DMS153 (cell line): ENCODE measurements around the gene TSPAN12.
A peak's percentile ranks its signal among the peaks of the same experiment; 100 is the strongest.
"Not testable (repeated sequence)": the region's sequence is repeated elsewhere in the genome, so short reads cannot be mapped to it uniquely, and the experiment has no call there.

Source experiments
- DNase-seq: peaks from one replicate; lab custom pipeline; 2025; lab: John Stamatoyannopoulos, UW

TSPAN12 gene

GRCh38 chr7:120857588-120858573 is at the start of gene TSPAN12:
TSPAN12 (minus strand) TSS chr7:120858144; CDS start chr7:120856763, 1,381 bp downstream.
- DNase-seq, result peak; percentile 60

- DNase-seq, result no peak
Observed at GRCh38 chr7:120898715-120899499, 41.0 kb upstream of the TSPAN12 start.

DNA sequence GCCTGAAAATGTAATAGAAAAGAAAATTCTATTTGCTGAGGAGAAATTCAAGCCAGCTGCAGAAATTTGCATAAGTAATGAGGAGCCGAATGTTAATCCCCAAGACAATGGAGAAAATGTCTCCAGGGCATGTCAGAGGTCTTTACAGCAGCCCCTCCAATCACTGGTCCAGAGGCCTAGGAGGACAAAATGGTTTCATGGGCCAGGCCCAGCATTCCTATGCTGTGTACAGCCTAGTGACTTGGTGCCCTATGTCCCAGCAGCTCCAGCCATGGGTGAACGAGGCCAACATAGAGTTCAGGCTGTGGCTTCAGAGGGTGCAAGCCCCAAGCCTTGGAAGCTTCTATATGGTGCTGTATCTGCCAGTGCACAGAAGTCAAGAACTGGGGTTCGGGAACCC is 37.3 kb upstream of the TSPAN12 start:
- not testable (repeated sequence) for DNase-seq

- not testable (repeated sequence) for DNase-seq
Observed at GRCh38 chr7:120885602-120886001, 27.7 kb upstream of the TSPAN12 start.

GRCh38 chr7:120877701-120878100 is 19.8 kb upstream of the TSPAN12 start:
- DNase-seq, result no peak

DNA sequence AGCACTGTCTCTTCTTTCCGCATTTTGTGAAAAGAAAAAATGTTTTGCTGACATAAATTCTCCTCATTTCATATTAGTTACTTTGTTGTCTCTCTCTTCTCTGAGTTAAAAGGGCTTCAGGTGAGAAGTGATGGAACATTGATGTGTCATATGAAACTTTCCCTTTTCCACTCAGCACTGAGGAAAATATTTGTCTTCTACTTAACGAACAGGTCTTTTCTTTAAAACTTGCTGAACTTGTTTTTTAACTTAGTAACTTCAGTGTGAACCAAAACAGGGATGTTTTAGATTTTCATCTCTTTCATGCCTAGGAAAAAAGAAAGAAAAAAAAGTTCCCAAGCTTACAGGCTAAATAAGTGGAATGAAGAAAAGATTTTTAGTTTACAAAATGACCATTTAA is 19.0 kb upstream of the TSPAN12 start:
- no peak for DNase-seq

GRCh38 chr7:120874722-120875121 is 16.8 kb upstream of the TSPAN12 start:
- no peak for DNase-seq

DNA sequence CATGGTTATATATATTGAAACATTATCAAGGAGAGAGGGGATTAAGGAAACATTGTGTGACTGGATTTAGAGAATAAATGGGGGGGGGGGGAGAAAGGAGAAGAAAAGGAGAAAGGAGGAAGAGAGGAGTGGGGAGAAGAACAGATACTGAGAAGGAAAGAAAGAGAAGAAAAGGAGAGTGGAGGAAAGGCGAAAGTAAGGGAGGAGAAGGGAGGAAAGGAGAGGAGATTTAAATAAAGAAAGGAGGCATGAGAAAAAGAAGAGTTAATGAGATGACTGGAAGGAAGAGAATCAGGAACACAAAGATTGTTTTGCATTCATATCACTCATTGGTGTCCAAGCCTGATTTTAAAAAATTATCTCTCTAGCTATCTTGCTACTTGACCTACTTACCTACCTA is 16.1 kb upstream of the TSPAN12 start:
- DNase-seq, result no peak

DNA sequence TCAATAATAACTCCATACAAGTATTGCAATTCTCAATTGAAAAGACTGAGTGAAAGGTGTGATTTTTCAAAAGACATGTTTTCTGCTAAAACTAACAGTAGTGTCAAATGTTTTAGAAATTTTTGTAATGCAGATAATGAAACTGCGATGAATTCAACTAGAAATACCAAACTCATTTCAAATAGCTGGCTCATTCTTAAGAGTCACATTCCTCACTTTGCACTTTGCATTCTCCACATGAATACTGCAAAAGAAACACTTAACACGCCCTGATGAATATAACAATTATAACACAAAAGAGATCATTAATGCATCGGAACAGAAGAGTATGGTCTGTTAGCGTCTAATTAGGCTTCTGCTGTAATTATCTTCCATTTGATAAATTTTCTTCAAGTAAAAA is 15.5 kb upstream of the TSPAN12 start:
- DNase-seq, result no peak

DNA sequence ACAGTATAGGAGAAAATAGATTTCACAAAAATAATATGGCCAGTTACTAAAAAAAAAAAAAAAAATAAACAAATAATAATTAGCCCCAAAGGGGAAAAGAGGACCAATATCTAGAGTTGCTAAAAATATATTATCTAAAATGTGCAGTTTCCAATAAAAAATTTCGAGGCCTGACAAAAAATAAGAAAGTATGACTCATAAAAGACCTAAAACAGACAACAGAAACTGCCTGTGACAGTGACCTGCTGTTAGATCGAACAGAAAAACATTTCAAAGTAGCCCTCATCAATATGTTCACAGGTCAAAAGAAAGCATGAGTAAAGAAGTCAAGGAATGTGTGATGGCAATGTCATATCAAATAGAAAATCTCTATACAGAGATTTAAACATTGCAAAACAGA is 11.8 kb upstream of the TSPAN12 start:
- no peak for DNase-seq

GRCh38 chr7:120867932-120868331 is 10.0 kb upstream of the TSPAN12 start:
- DNase-seq, result no peak

DNA sequence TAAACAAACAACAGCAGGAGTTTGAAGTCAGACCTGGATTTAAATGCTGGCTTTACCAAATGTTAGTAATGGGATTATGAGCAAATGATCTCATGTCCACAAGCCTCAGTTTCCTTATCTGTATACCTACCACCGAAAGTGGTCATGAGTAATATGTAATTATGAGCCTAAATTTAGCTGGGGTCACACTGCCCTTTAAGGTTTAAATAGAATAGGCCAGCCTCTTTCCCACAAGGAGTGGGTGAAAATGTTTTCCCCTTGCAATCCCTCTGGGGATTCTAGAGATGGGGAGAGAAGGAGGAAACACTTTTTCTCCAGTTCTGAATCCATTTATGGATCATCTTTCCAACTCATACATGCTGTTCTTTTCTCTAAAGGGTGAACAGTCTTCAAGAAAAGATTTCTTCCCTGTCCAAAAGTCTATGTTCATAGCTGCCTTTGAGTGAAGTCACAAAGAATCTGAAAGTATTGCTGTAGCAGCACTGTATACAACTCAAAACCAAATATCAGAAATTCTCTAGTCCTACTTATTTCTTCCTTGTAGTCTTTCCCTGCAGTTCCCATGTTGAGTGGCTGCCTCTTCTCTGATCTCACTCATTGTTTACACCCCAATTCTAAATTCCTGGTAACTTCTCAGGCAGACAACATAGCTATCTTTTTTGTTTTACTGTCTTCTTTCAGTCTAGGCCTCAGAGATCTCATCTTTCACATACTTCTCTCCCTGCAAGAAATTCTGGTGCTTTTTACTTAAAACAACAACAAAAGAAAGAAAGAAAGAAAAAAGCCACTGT is 7.4 kb upstream of the TSPAN12 start:
- DNase-seq, result no peak

DNA sequence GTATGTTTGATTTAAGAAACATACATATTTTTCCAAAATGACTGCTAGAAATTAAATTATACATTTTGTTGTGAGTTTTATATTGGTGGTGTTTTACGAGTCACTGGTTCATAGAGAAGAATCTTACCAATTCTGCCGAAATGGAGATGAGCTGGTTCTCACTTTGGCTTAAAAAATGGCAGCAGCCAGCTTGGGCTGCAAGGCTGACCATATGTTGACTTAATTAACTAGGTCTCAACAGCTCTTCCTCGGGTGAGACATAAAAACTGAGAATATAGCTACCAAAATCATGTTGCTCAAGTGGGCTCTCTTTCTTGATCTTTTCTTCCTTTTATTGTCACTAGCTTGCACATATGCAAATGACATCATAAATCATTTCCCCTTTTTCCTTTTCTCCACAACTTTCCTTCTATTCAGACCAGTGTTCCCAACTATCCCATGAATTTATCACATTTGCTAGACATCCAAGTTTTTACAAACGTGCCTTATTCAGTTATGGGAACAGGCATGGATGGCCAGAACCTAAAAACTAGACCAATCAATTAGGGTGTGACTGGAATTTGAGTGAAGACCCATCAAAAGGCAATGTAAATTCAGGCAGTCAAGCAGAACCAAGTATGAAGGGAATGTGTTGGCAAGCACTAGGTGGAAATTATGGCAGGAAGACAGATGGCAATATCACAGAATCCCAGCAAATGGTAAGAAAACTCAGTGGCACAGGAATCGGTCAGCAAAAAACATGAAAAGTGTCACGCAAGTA is 6.4 kb upstream of the TSPAN12 start:
- no peak for DNase-seq

DNA sequence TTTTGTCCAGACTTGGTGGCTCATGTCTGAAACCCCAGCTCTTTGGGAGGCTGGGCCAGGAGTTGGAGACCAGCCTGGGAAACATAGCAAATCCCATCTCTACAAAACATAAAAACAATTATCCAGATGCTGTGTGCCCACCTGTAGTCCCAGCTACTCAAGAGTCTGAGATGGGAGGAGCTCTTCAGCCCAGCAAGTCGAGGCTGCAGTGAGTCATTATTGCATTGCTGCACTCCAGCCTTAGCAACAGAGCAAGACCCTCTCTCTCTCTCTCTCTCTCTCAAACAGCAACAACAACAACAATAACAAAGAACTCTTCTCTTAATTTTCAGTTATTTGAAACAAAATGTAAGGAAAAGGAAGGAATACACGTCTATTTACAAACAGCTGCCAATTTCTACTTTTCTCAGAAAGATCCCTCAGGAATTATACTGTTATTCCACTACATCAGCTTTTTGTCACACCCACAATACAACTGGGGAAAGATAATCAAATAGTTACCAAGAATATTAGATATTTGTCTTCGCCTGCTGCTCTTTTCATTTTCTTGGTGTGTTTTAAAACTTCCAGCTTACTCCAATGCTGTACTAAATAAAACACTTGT is 5.1 kb upstream of the TSPAN12 start:
- DNase-seq, result no peak

- DNase-seq, result no peak
Observed at GRCh38 chr7:120860156-120860555, 2.2 kb upstream of the TSPAN12 start.

DNA sequence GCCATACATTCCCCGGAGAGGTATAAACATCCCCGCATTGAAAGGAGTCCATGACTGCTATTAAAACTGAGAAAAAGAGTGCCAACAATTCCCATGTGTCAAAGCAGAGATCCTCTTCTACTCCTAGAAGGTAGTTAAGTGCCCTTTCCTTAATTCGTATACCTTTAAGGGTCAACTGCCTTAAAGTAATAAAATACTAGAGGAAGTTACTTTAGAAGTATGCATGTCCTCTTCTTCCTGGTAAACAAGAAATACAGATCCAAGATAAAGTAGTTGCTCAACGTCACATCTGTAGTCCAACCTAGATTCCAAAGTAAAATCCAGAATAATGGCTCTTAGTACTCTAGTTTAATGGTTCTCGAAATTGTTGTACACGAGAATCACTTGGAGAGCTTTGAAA is 1.5 kb upstream of the TSPAN12 start:
- DNase-seq, result no peak

GRCh38 chr7:120856621-120857352 is 1.2 kb downstream of the TSPAN12 start:
- peak; percentile 16 for DNase-seq

- no peak for DNase-seq
Observed at GRCh38 chr7:120856198-120856597, 1.7 kb downstream of the TSPAN12 start.

DNA sequence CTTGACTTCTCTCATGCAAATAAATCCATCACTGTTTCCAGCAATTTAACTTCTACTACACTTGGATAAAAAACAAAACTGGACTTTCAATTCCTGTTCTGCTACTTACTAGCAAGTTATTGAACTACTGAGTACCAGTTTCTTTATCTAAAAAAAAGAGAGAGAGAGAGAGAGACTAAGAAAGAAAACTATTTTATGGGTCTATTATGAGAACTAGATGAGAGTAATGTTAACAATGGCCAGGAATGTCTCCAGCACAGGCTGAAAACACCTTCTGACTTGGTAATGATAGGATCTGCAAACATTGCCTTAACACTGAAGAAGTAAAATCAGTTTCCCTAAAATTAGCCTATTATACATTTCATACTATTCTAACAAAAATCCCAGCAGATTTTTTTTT is 5.2 kb downstream of the TSPAN12 start:
- DNase-seq, result no peak

- DNase-seq, result no peak
Observed at GRCh38 chr7:120843109-120843508, 14.8 kb downstream of the TSPAN12 start.
